A549 (cell line): Measurements from ENCODE around the gene NEK5. TPM values are rescaled to one million over a fixed set of nuclear protein-coding genes. Genes with fewer than 3 reads are reported as not detected.

ENCODE experiments used
- ATAC-seq, 2 experiments: fragments of 200-7000 bp in 1 of 2; fragments of >200 bp in 1 of 2; cut with Nextera tagmentation in 1 of 2; cut with Tn5 transposase in 1 of 2; 3 replicates each; pipeline versions ENCODE4 v1.8.0 to v1.9.1; 2018 to 2020; ENCODE audit warnings: mild to moderate bottlenecking in 1 of 2, moderate library complexity in 1 of 2
- CTCF ChIA-PET: fragments of 300-600 bp; sonication (Branson Sonifier 250); formaldehyde crosslinking; extraction: SDS; loops from one replicate; lab custom pipeline; 2021; ENCODE audit warnings: antibody characterized with exemption, inconsistent platforms; lab: Yijun Ruan, JAX
- POLR2A ChIA-PET: fragments of 350-600 bp; formaldehyde crosslinking; extraction: SDS; loops from one replicate; lab custom pipeline; 2021; ENCODE audit warnings: antibody characterized with exemption, inconsistent platforms; lab: Yijun Ruan, JAX
- DNase-seq, 2 experiments: peaks; one replicate each; pipeline versions ENCODE4 v3.0.0 to v3.0.0-alpha.2; 2011 to 2016; ENCODE audit warnings: low read depth in 1 of 2, low spot score in 1 of 2
- FAIRE-seq: peaks from 2 replicates; lab custom pipeline; 2011; peaks lifted over from hg19 to GRCh38; lab: Jason Lieb, UNC
- H3K27ac ChIP-seq, 2 experiments: fragments of >200 bp; sonication (Bioruptor Twin); formaldehyde crosslinking; 3 replicates each; pipeline ENCODE4 v1.5.1; 2016 to 2017
- H3K4me1 ChIP-seq: fragments of >200 bp; sonication (Bioruptor Twin); formaldehyde crosslinking; 3 replicates; pipeline ENCODE4 v1.6.1; 2016
- H3K4me2 ChIP-seq: fragments of >200 bp; sonication (Bioruptor Twin); formaldehyde crosslinking; 3 replicates; pipeline ENCODE4 v1.6.1; 2016
- H3K4me3 ChIP-seq: fragments of >200 bp; sonication (Bioruptor Twin); formaldehyde crosslinking; 3 replicates; pipeline ENCODE4 v1.5.1; 2016
- H3K9me3 ChIP-seq: fragments of >200 bp; sonication (Bioruptor Twin); formaldehyde crosslinking; 3 replicates; pipeline ENCODE4 v1.6.1; 2016
- BCL3 ChIP-seq: fragments of >200 bp; sonication (Bioruptor Twin); formaldehyde crosslinking; IDR thresholded peaks from 3 replicates; pipeline ENCODE4 v1.6.1; 2016
- CBX8 ChIP-seq: fragments of 200-600 bp; sonication (generic); IDR thresholded peaks from 2 replicates; pipeline ENCODE4 v1.6.1; 2016
- E2F6 ChIP-seq: IDR thresholded peaks from 2 replicates; pipeline ENCODE4 v1.6.1; 2012; ENCODE audit warnings: low read depth, borderline replicate concordance
- EHF ChIP-seq: fragments of 250-450 bp; sonication (Bioruptor Pico); IDR thresholded peaks from 2 replicates; pipeline ENCODE4 v1.5.0; 2020; ENCODE audit warnings: mild to moderate bottlenecking
- EHMT2 ChIP-seq: fragments of 200-600 bp; sonication (generic); IDR thresholded peaks from 2 replicates; pipeline ENCODE4 v1.6.1; 2016; ENCODE audit warnings: antibody characterized with exemption, low read depth, mild to moderate bottlenecking, moderate library complexity
- ESRRA ChIP-seq: fragments of 150-350 bp; IDR thresholded peaks from 2 replicates; pipeline ENCODE4 v1.6.1; 2014; ENCODE audit warnings: mild to moderate bottlenecking, low read length, borderline replicate concordance
- FOSB ChIP-seq: fragments of 250-450 bp; sonication (Bioruptor Pico); IDR thresholded peaks from 2 replicates; pipeline ENCODE4 v1.5.0; 2020; ENCODE audit warnings: mild to moderate bottlenecking, moderate library complexity
- FOSL2 ChIP-seq, 2 experiments: fragments of 450-650 bp in 1 of 2; fragments of >200 bp in 1 of 2; sonication (Bioruptor Twin) in 1 of 2; formaldehyde crosslinking; IDR thresholded peaks; 2 replicates each; pipeline versions ENCODE4 v1.5.0 to v1.6.1; 2016 to 2020; ENCODE audit warnings: mild to moderate bottlenecking in 1 of 2, moderate library complexity in 1 of 2
- FOXS1 ChIP-seq: fragments of 250-450 bp; sonication (Bioruptor Pico); IDR thresholded peaks from 2 replicates; pipeline ENCODE4 v1.5.0; 2020; ENCODE audit warnings: mild to moderate bottlenecking, moderate library complexity
- GATA3 ChIP-seq: IDR thresholded peaks from 2 replicates; pipeline ENCODE4 v1.6.1; 2012; ENCODE audit warnings: borderline replicate concordance
- HEYL ChIP-seq: fragments of 250-450 bp; sonication (Bioruptor Pico); IDR thresholded peaks from 2 replicates; pipeline ENCODE4 v1.8.0; 2021; ENCODE audit warnings: mild to moderate bottlenecking, moderate library complexity
- JUNB ChIP-seq: fragments of >200 bp; sonication (Bioruptor Twin); formaldehyde crosslinking; IDR thresholded peaks from 2 replicates; pipeline ENCODE4 v1.6.1; 2016
- MAX ChIP-seq: IDR thresholded peaks from 2 replicates; pipeline ENCODE4 v1.6.1; 2012
- MYC ChIP-seq: IDR thresholded peaks from 2 replicates; pipeline ENCODE4 v1.6.1; 2012; ENCODE audit warnings: mild to moderate bottlenecking, inconsistent platforms, low read length, improper control_type of control experiment, borderline replicate concordance
- NPAS2 ChIP-seq: fragments of 250-450 bp; sonication (Bioruptor Pico); IDR thresholded peaks from 2 replicates; pipeline ENCODE4 v1.8.0; 2022; ENCODE audit warnings: mild to moderate bottlenecking, moderate library complexity, borderline replicate concordance
- NR3C1 ChIP-seq: fragments of >200 bp; sonication (Bioruptor Twin); formaldehyde crosslinking; IDR thresholded peaks from 3 replicates; pipeline ENCODE4 v1.6.1; 2017
- PBX3 ChIP-seq: IDR thresholded peaks from 2 replicates; pipeline ENCODE4 v1.6.1; 2012
- POLR2AphosphoS2 ChIP-seq: conservative IDR thresholded peaks from 2 replicates; pipeline ENCODE4 v1.6.1; 2012; ENCODE audit warnings: low read length, improper control_type of control experiment, inconsistent platforms
- RAD21 ChIP-seq, 2 experiments: fragments of >200 bp in 1 of 2; sonication (Bioruptor Twin) in 1 of 2; formaldehyde crosslinking in 1 of 2; IDR thresholded peaks in 1 of 2; conservative IDR thresholded peaks in 1 of 2; 2 replicates in 1 of 2; 3 replicates in 1 of 2; pipeline ENCODE4 v1.6.1; 2012 to 2018; ENCODE audit warnings: inconsistent platforms in 1 of 2
- RARB ChIP-seq: fragments of 250-450 bp; sonication (Bioruptor Pico); IDR thresholded peaks from 2 replicates; pipeline ENCODE4 v1.8.0; 2021; ENCODE audit warnings: mild to moderate bottlenecking, moderate library complexity
- RCOR1 ChIP-seq: fragments of 150-350 bp; IDR thresholded peaks from 2 replicates; pipeline ENCODE4 v1.6.1; 2014; ENCODE audit warnings: antibody characterized with exemption, low read length, low read depth
- SREBF2 ChIP-seq: fragments of 450-650 bp; IDR thresholded peaks from 2 replicates; pipeline ENCODE4 v1.6.1; 2014; ENCODE audit warnings: mild to moderate bottlenecking, moderate library complexity
- TFCP2L1 ChIP-seq: fragments of 250-450 bp; sonication (Bioruptor Pico); IDR thresholded peaks from 2 replicates; pipeline ENCODE4 v1.5.0; 2021; ENCODE audit warnings: mild to moderate bottlenecking
- TP53 ChIP-seq: fragments of 250-450 bp; sonication (Bioruptor Pico); IDR thresholded peaks from 2 replicates; pipeline ENCODE4 v1.5.0; 2021; ENCODE audit warnings: mild to moderate bottlenecking, moderate library complexity
- WGBS: methylation state at CpG from one replicate; pipeline ENCODE4 v1.1.6; 2017; ENCODE audit errors: missing lambda C conversion rate; 5-methylcytosine and 5-hydroxymethylcytosine counted together
- polyA plus RNA-seq, 4 experiments: library from polyadenylated mRNA; depleted of rRNA in 3 of 4; stranded (reverse); fragments of >200 nt; fragmentation: RNase III in 1 of 4; extraction: RNeasy Plus Mini Kit Qiagen cat#74134 plus additional on column Dnase treatment in 1 of 4; gene quantifications; 2 replicates in 3 of 4; 3 replicates in 1 of 4; pipeline ENCODE4 v1.2.3, GENCODE V29; 2011 to 2017
- TF ChIP-seq, protein P1 (sequence below): fragments of 200-600 bp; sonication (generic); IDR thresholded peaks from 2 replicates; pipeline ENCODE4 v1.6.1; 2016; ENCODE audit warnings: antibody characterized with exemption, mild to moderate bottlenecking, moderate library complexity
- TF ChIP-seq, protein P2 (sequence below): fragments of >200 bp; sonication (Bioruptor Twin); formaldehyde crosslinking; IDR thresholded peaks from 2 replicates; pipeline ENCODE4 v1.6.1; 2016

Gene NEK5
- polyA plus RNA-seq, 2 of the 4 experiments (the other 2 are of a cell fraction): 0.08 to 0.23 TPM

- Histone ChIP-seq H3K4me1 (no peaks in the 10 kb centered on the region), H3K4me2 (no peak overlapping the region), H3K4me3 (no peak overlapping the region), H3K9me3 (no peaks in the 10 kb centered on the region), H3K27ac (no peak overlapping the region)
- CTCF ChIA-PET: no interaction called here
- POLR2A ChIA-PET: no interaction called here
- DNase-seq (no peak), ATAC-seq (no peak), FAIRE-seq (no peak)
- WGBS: 84% methylated on average over 4 of the region's 4 CpGs
- TF ChIP-seq SREBF2 (no peak), E2F6 (no peak), RAD21 (conservative IDR thresholded peaks at IDR 0.05 in 1 of 2, IDR thresholded peaks at IDR 0.05 in 1 of 2) (no peak)
Observed at GRCh38 chr13:51996641-51997040, 132.2 kb downstream of the NEK5 start.

DNA sequence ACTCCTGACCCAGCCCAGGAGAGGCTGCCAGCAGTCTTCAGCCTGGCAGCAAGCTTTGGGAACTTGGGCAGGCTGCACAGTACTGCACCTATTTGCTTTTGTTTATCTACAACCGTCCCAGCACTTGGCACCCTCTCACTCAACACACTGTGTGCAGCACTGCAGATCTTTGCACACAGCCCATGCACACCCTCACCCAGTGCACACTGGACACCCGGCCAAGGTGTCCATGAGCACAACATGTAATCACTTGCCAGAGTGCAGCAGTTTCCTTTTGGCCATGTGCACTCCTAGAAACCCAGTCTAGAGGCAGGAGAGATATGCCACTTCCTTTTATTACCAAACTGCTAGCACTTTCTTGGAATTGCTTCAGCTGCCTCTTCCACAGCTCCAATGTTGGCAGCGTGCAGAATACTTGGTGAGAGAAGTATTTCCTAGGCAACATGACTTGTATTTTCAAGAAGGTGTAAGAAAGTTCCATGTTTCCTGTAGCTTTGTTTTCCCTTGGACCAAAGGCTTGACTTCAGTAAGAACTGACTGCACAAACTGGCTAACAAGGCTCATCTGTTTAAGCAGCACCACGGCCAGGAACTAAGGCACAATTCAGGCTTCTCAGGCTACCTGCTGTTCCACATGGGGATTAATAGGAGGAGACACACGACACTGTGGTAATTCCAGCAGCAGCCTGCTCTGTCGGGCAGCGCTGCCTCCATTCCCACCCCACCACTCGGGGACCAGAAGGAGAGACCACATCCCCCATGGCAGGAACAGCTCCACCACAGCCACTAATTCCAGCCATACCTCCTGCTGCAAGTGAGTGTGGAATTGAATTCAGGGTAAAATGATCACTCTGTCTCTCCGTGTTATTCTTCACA, 133.0 kb downstream of the NEK5 start:
- no peaks in the 10 kb centered on the region for H3K9me3 ChIP-seq
- DNase-seq (no peak), FAIRE-seq (no peak)
- H3K4me3 ChIP-seq: no peak overlapping the region
- no peak for TF ChIP-seq NPAS2
- no peak for TF ChIP-seq EHMT2
- no peak for TF ChIP-seq JUNB
- TF ChIP-seq RCOR1: no peak
- TF ChIP-seq POLR2AphosphoS2: no peak
- no peak for TF ChIP-seq FOSB
- no peak for TF ChIP-seq BCL3
- no peak for TF ChIP-seq NR3C1
- no peak for TF ChIP-seq CBX8
- TF ChIP-seq HEYL (CRISPR knock-in tag): no peak
- no peak for TF ChIP-seq EHF (CRISPR knock-in tag)
- no peak for TF ChIP-seq FOSL2 (IDR thresholded peaks at IDR 0.05)
- TF ChIP-seq FOSL2 (CRISPR knock-in tag; IDR thresholded peaks at IDR 0.05): no peak
- TF ChIP-seq TP53: no peak
- no peak for TF ChIP-seq MAX
- TF ChIP-seq, all 56 proteins: peak for 0
- H3K4me1 ChIP-seq: no peaks in the 10 kb centered on the region
- no peak overlapping the region for H3K27ac ChIP-seq
- CTCF ChIA-PET: no interaction called here
- 67% methylated on average over 5 of the region's 9 CpGs for WGBS
- no peak for ATAC-seq
- no peak overlapping the region for H3K4me2 ChIP-seq
- POLR2A ChIA-PET: no interaction called here

DNA sequence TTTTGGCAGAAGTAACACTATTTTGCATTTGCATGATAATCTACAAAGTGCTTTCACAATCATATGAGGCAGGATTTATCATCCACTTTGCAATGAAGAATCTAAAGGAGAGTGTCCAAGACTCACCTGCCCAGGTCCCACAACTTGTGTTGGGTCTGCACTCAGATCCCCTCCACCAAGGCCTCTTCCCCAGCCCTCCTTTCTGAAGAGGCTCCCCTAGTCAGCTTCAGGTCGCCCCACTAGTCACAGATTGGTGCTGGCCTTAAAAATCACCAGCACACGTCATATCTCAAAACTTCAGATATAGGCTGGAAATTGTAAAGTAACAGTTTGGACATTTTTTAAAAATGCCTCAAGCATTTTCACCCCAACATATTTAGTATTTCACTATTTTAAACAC, 135.2 kb downstream of the NEK5 start:
- Histone ChIP-seq H3K4me1 (no peaks in the 10 kb centered on the region), H3K9me3 (no peaks in the 10 kb centered on the region), H3K27ac (no peak overlapping the region), H3K4me3 (no peak overlapping the region), H3K4me2 (no peak overlapping the region)
- FAIRE-seq (no peak), ATAC-seq (no peak), DNase-seq (no peak)
- 84% methylated on average over 2 of the region's 2 CpGs for WGBS
- ChIA-PET POLR2A (no interaction called here), CTCF (no interaction called here)
- TF ChIP-seq, protein P1, sequence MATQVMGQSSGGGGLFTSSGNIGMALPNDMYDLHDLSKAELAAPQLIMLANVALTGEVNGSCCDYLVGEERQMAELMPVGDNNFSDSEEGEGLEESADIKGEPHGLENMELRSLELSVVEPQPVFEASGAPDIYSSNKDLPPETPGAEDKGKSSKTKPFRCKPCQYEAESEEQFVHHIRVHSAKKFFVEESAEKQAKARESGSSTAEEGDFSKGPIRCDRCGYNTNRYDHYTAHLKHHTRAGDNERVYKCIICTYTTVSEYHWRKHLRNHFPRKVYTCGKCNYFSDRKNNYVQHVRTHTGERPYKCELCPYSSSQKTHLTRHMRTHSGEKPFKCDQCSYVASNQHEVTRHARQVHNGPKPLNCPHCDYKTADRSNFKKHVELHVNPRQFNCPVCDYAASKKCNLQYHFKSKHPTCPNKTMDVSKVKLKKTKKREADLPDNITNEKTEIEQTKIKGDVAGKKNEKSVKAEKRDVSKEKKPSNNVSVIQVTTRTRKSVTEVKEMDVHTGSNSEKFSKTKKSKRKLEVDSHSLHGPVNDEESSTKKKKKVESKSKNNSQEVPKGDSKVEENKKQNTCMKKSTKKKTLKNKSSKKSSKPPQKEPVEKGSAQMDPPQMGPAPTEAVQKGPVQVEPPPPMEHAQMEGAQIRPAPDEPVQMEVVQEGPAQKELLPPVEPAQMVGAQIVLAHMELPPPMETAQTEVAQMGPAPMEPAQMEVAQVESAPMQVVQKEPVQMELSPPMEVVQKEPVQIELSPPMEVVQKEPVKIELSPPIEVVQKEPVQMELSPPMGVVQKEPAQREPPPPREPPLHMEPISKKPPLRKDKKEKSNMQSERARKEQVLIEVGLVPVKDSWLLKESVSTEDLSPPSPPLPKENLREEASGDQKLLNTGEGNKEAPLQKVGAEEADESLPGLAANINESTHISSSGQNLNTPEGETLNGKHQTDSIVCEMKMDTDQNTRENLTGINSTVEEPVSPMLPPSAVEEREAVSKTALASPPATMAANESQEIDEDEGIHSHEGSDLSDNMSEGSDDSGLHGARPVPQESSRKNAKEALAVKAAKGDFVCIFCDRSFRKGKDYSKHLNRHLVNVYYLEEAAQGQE: no peak
- TF ChIP-seq PBX3 (no peak), NR3C1 (no peak), E2F6 (no peak), EHMT2 (no peak), RARB (CRISPR knock-in tag) (no peak), ESRRA (no peak), TP53 (no peak), FOSL2 (IDR thresholded peaks at IDR 0.05) (no peak), FOSL2 (CRISPR knock-in tag; IDR thresholded peaks at IDR 0.05) (no peak), GATA3 (no peak), FOXS1 (no peak), RCOR1 (no peak), TFCP2L1 (CRISPR knock-in tag) (no peak), MYC (no peak)
- TF ChIP-seq, protein P2, sequence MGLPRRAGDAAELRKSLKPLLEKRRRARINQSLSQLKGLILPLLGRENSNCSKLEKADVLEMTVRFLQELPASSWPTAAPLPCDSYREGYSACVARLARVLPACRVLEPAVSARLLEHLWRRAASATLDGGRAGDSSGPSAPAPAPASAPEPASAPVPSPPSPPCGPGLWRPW: no peak
